ENCODE results near the gene ARFGAP1.

The ARFGAP1 gene

GRCh38 chr20:63280929-63281545 lies 8.4 kb downstream of the ARFGAP1 start:
- Histone ChIP-seq H3K4me1 (ENCODE audit: control insufficient read depth, insufficient read depth, low read length) (no peaks in the 10 kb centered on the region), H3K4me3 (ENCODE audit: low read length in 2 of 2) (no peak overlapping the region), H3K36me3 (ENCODE audit: control insufficient read depth in 2 of 2, insufficient read depth in 2 of 2, low read length in 2 of 2) (peaks cover 37 to 54% of the 10 kb centered on the region in 2 donors), H3K27me3 (ENCODE audit: control insufficient read depth in 1 of 2, insufficient read depth in 2 of 2, low read length in 2 of 2) (no peaks in the 10 kb centered on the region), H3K27ac (ENCODE audit: low read length) (no peak overlapping the region), H3K9ac (ENCODE audit: low read length in 2 of 2) (no peak overlapping the region), H3K9me3 (ENCODE audit: control insufficient read depth in 2 of 2, low read length in 2 of 2) (no peaks in the 10 kb centered on the region)

GRCh38 chr20:63281742-63282665 lies 9.4 kb downstream of the ARFGAP1 start:
- H3K9ac ChIP-seq (ENCODE audit: low read length in 2 of 2): no peak overlapping the region
- H3K4me3 ChIP-seq (ENCODE audit: low read length in 2 of 2): no peak overlapping the region
- H3K27ac ChIP-seq (ENCODE audit: low read length): no peak overlapping the region
- no peaks in the 10 kb centered on the region for H3K4me1 ChIP-seq (ENCODE audit: control insufficient read depth, insufficient read depth, low read length)
- H3K9me3 ChIP-seq (ENCODE audit: control insufficient read depth in 2 of 2, low read length in 2 of 2): no peaks in the 10 kb centered on the region
- H3K27me3 ChIP-seq (ENCODE audit: control insufficient read depth in 1 of 2, insufficient read depth in 2 of 2, low read length in 2 of 2): no peaks in the 10 kb centered on the region
- peaks cover 33 to 46% of the 10 kb centered on the region in 2 donors for H3K36me3 ChIP-seq (ENCODE audit: control insufficient read depth in 2 of 2, insufficient read depth in 2 of 2, low read length in 2 of 2)

- no peak overlapping the region for H3K4me3 ChIP-seq (ENCODE audit: low read length in 2 of 2)
- peaks cover 26 to 42% of the 10 kb centered on the region in 2 donors for H3K36me3 ChIP-seq (ENCODE audit: control insufficient read depth in 2 of 2, insufficient read depth in 2 of 2, low read length in 2 of 2)
- no peaks in the 10 kb centered on the region for H3K9me3 ChIP-seq (ENCODE audit: control insufficient read depth in 2 of 2, low read length in 2 of 2)
- no peaks in the 10 kb centered on the region for H3K27me3 ChIP-seq (ENCODE audit: control insufficient read depth in 1 of 2, insufficient read depth in 2 of 2, low read length in 2 of 2)
- H3K9ac ChIP-seq (ENCODE audit: low read length in 2 of 2): no peak overlapping the region
- no peak overlapping the region for H3K27ac ChIP-seq (ENCODE audit: low read length)
- H3K4me1 ChIP-seq (ENCODE audit: control insufficient read depth, insufficient read depth, low read length): no peaks in the 10 kb centered on the region
Measured at GRCh38 chr20:63282946-63283345, 10.3 kb downstream of the ARFGAP1 start.

- no peaks in the 10 kb centered on the region for H3K27me3 ChIP-seq (ENCODE audit: control insufficient read depth in 1 of 2, insufficient read depth in 2 of 2, low read length in 2 of 2)
- no peaks in the 10 kb centered on the region for H3K9me3 ChIP-seq (ENCODE audit: control insufficient read depth in 2 of 2, low read length in 2 of 2)
- no peak overlapping the region for H3K4me3 ChIP-seq (ENCODE audit: low read length in 2 of 2)
- H3K27ac ChIP-seq (ENCODE audit: low read length): no peak overlapping the region
- no peak overlapping the region for H3K9ac ChIP-seq (ENCODE audit: low read length in 2 of 2)
- H3K36me3 ChIP-seq (ENCODE audit: control insufficient read depth in 2 of 2, insufficient read depth in 2 of 2, low read length in 2 of 2): peaks cover 27 to 42% of the 10 kb centered on the region in 2 donors
- H3K4me1 ChIP-seq (ENCODE audit: control insufficient read depth, insufficient read depth, low read length): no peaks in the 10 kb centered on the region
Measured at GRCh38 chr20:63283397-63284082, 10.9 kb downstream of the ARFGAP1 start.

GRCh38 chr20:63284083-63284440 lies 11.4 kb downstream of the ARFGAP1 start:
- Histone ChIP-seq H3K9ac (ENCODE audit: low read length in 2 of 2) (no peak overlapping the region), H3K36me3 (ENCODE audit: control insufficient read depth in 2 of 2, insufficient read depth in 2 of 2, low read length in 2 of 2) (peaks cover 24 to 38% of the 10 kb centered on the region in 2 donors), H3K27ac (ENCODE audit: low read length) (no peak overlapping the region), H3K4me3 (ENCODE audit: low read length in 2 of 2) (no peak overlapping the region), H3K4me1 (ENCODE audit: control insufficient read depth, insufficient read depth, low read length) (no peaks in the 10 kb centered on the region), H3K9me3 (ENCODE audit: control insufficient read depth in 2 of 2, low read length in 2 of 2) (no peaks in the 10 kb centered on the region), H3K27me3 (ENCODE audit: control insufficient read depth in 1 of 2, insufficient read depth in 2 of 2, low read length in 2 of 2) (no peaks in the 10 kb centered on the region)

GRCh38 chr20:63284544-63284949 lies 11.9 kb downstream of the ARFGAP1 start:
- Histone ChIP-seq H3K9me3 (ENCODE audit: control insufficient read depth in 2 of 2, low read length in 2 of 2) (no peaks in the 10 kb centered on the region), H3K4me1 (ENCODE audit: control insufficient read depth, insufficient read depth, low read length) (no peaks in the 10 kb centered on the region), H3K27me3 (ENCODE audit: control insufficient read depth in 1 of 2, insufficient read depth in 2 of 2, low read length in 2 of 2) (no peaks in the 10 kb centered on the region), H3K36me3 (ENCODE audit: control insufficient read depth in 2 of 2, insufficient read depth in 2 of 2, low read length in 2 of 2) (peaks cover 21 to 35% of the 10 kb centered on the region in 2 donors), H3K9ac (ENCODE audit: low read length in 2 of 2) (no peak overlapping the region), H3K27ac (ENCODE audit: low read length) (no peak overlapping the region), H3K4me3 (ENCODE audit: low read length in 2 of 2) (no peak overlapping the region)

- Histone ChIP-seq H3K9ac (ENCODE audit: low read length in 2 of 2) (no peak overlapping the region), H3K27me3 (ENCODE audit: control insufficient read depth in 1 of 2, insufficient read depth in 2 of 2, low read length in 2 of 2) (no peaks in the 10 kb centered on the region), H3K4me1 (ENCODE audit: control insufficient read depth, insufficient read depth, low read length) (no peaks in the 10 kb centered on the region), H3K36me3 (ENCODE audit: control insufficient read depth in 2 of 2, insufficient read depth in 2 of 2, low read length in 2 of 2) (peaks cover 21 to 35% of the 10 kb centered on the region in 2 donors), H3K9me3 (ENCODE audit: control insufficient read depth in 2 of 2, low read length in 2 of 2) (no peaks in the 10 kb centered on the region), H3K27ac (ENCODE audit: low read length) (no peak overlapping the region), H3K4me3 (ENCODE audit: low read length in 2 of 2) (no peak overlapping the region)
Measured at GRCh38 chr20:63284981-63285524, 12.4 kb downstream of the ARFGAP1 start.

GRCh38 chr20:63285636-63286615 lies 13.3 kb downstream of the ARFGAP1 start:
- H3K9me3 ChIP-seq (ENCODE audit: control insufficient read depth in 2 of 2, low read length in 2 of 2): no peaks in the 10 kb centered on the region
- no peak overlapping the region for H3K4me3 ChIP-seq (ENCODE audit: low read length in 2 of 2)
- no peaks in the 10 kb centered on the region for H3K27me3 ChIP-seq (ENCODE audit: control insufficient read depth in 1 of 2, insufficient read depth in 2 of 2, low read length in 2 of 2)
- H3K4me1 ChIP-seq (ENCODE audit: control insufficient read depth, insufficient read depth, low read length): peaks cover 1% of the 10 kb centered on the region
- no peak overlapping the region for H3K9ac ChIP-seq (ENCODE audit: low read length in 2 of 2)
- H3K36me3 ChIP-seq (ENCODE audit: control insufficient read depth in 2 of 2, insufficient read depth in 2 of 2, low read length in 2 of 2): peaks cover 13 to 29% of the 10 kb centered on the region in 2 donors
- H3K27ac ChIP-seq (ENCODE audit: low read length): no peak overlapping the region

GRCh38 chr20:63286781-63287696 lies 14.4 kb downstream of the ARFGAP1 start:
- Histone ChIP-seq H3K4me3 (ENCODE audit: low read length in 2 of 2) (no peak overlapping the region), H3K9me3 (ENCODE audit: control insufficient read depth in 2 of 2, low read length in 2 of 2) (no peaks in the 10 kb centered on the region), H3K27ac (ENCODE audit: low read length) (no peak overlapping the region), H3K4me1 (ENCODE audit: control insufficient read depth, insufficient read depth, low read length) (peaks cover 6% of the 10 kb centered on the region), H3K36me3 (ENCODE audit: control insufficient read depth in 2 of 2, insufficient read depth in 2 of 2, low read length in 2 of 2) (peaks cover 13 to 24% of the 10 kb centered on the region in 2 donors), H3K9ac (ENCODE audit: low read length in 2 of 2) (no peak overlapping the region), H3K27me3 (ENCODE audit: control insufficient read depth in 1 of 2, insufficient read depth in 2 of 2, low read length in 2 of 2) (no peaks in the 10 kb centered on the region)
